Astrocyte of the spinal cord (primary cell): Measurements from ENCODE around the gene TMEM63C.

Experiments
- DNase-seq: peaks from one replicate; pipeline ENCODE4 v3.0.0; 2011; ENCODE audit warnings: low read depth, low spot score
- H3K4me3 ChIP-seq: 2 replicates; pipeline ENCODE4 v1.5.1; 2011; ENCODE audit warnings: low read depth, mild to moderate bottlenecking, low read length, moderate library complexity
- CTCF ChIP-seq: IDR thresholded peaks from 2 replicates; pipeline ENCODE4 v1.5.1; 2012; ENCODE audit warnings: low read depth, mild to moderate bottlenecking, low read length, inconsistent platforms
- in situ Hi-C: cut with HindIII; loops from 2 replicates; pipeline ENCODE4 v1.10.0; 2017; ENCODE audit warnings: low sequenced_read_pairs

Gene TMEM63C

DNA sequence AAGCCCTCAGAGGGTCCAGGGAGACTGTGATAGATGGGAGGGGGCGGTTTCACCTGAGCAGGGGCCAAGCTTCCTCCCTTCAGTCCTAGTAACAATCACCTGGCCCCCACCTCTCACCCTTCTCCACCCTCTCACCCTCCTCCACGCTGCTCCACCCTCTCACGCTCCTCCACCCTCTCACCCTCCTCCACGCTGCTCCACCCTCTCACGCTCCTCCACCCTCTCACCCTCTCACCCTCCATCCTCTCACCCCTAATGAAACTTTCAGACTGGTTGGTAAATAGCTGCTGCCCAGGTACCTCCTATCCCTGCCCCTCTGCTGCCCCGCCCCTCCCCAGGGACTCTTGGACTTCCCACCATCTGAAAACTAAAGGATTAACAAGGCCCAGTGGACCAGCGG is 55.2 kb downstream of the TMEM63C start:
- no peak for DNase-seq
- H3K4me3 ChIP-seq = no peak overlapping the region
- in situ Hi-C loops = no loop called here
- no peak for TF ChIP-seq CTCF

DNA sequence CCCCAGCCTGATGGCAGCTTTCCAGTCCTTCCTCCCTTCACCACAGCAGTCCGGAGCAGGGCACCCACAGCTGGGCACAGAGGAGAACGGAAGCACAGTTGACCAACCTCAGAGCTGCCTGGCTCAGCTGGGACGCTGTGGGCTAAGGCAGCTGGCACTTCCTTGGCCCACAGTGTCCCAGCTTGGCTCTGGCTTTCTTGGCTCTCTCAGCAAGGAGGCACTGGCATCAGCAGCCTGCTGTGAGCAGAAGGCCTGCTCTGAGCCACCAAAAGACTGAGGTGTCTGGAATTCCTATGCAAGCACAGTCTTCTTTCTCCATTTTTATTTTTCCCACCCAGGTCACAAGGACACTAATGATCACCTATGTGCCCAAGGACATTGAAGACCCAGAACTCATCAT is 56.8 kb downstream of the TMEM63C start:
- TF ChIP-seq CTCF = no peak
- DNase-seq = no peak
- H3K4me3 ChIP-seq = no peak overlapping the region
- in situ Hi-C loops = no loop called here

GRCh38 chr14:77238996-77239395 is 57.4 kb downstream of the TMEM63C start:
- in situ Hi-C loops = no loop called here
- TF ChIP-seq CTCF = no peak
- DNase-seq = no peak
- no peak overlapping the region for H3K4me3 ChIP-seq

GRCh38 chr14:77239412-77239811 is 57.8 kb downstream of the TMEM63C start:
- in situ Hi-C loops = no loop called here
- DNase-seq = no peak
- no peak overlapping the region for H3K4me3 ChIP-seq
- TF ChIP-seq CTCF = no peak

DNA sequence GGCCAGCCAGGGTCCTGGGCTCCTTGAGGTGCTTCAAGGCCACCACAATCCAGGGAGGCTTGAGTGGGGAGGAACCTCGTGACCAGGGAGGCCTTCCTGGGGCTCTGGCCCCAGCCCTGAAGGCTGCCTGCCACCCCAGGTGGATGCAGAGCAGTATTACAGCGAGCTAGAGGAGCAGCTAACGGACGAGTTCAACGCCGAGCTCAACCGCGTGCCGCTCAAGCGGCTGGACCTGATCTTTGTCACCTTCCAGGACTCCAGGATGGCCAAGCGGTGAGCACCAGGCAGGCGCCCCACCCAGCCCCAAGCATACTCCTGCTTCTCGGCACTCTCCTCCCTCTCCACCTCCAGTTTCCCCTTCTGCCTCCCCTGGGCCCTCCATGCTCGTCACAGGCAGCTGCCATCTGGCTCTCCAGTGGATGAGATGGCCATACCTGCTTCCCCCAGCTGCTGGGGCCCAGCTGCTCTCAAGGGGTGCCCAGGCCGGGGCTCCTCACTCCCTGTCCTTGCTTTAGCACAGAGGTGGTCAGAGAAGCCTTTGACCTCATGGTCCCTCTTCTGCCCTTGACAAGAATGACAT is 58.8 kb downstream of the TMEM63C start:
- in situ Hi-C loops = no loop called here
- H3K4me3 ChIP-seq = no peak overlapping the region
- TF ChIP-seq CTCF = no peak
- no peak for DNase-seq

DNA sequence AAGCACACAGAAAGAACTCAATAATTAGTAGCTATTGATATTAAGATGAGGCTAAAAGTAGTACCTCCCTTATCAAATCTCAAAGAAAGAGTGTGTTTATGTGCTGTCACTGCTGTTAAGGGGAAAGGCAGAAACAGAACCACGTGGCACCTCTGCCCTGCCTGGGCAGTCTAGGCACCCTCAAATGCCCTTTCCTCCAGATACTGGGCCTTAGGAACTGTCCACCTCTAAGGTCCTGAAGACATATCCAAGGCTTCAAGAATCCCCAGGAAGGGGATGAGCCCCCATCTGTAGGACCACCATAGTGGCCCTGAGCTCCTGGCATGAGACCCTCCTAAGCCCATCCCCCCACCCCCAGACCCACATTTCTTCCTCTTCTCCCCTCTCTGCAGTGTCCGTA is 60.4 kb downstream of the TMEM63C start:
- in situ Hi-C loops = no loop called here
- H3K4me3 ChIP-seq = no peak overlapping the region
- DNase-seq = no peak
- no peak for TF ChIP-seq CTCF

DNA sequence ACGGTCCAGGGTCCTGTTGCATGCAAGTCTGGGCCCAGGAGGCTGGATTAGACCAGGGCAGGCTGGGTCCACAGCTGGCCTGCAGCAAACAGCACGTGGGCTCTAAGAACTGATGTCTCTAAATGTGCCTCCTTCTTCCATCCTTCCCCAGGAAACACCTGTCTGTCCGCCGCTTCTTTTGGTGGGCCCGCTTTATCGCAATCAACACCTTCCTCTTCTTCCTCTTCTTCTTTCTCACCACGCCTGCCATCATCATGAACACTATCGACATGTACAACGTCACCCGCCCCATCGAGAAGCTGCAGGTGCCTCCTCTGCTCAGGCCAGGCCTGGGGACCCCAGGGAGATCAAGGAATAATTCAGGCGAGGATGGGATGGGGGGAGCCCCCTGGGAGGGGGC is 61.2 kb downstream of the TMEM63C start:
- TF ChIP-seq CTCF = no peak
- no peak overlapping the region for H3K4me3 ChIP-seq
- DNase-seq = no peak
- in situ Hi-C loops = no loop called here
